ENCODE data around the gene SRGN. TPM values are rescaled to one million over a fixed set of nuclear protein-coding genes. Genes with fewer than 3 reads are reported as not detected.

SRGN gene
- polyA plus RNA-seq, 3 donors, result 1,724 to 3,407 (median 1,859) TPM

GRCh38 chr10:69048103-69048502 is 39.8 kb upstream of the SRGN start:
- 48% methylated on average over 3 of the region's 8 CpGs for WGBS (ENCODE audit: insufficient coverage)
- peaks cover 54% of the 10 kb centered on the region for H3K79me2 ChIP-seq (ENCODE audit: insufficient read depth, low read length)
- H3K4me3 ChIP-seq (replicated peaks in 1 of 3; ENCODE audit: low read depth in 2 of 3, low read length in 3 of 3), result peak overlapping the region in 1 of 3 experiments; percentile 38
- H3K27me3 ChIP-seq (ENCODE audit: control insufficient read depth in 2 of 2, insufficient read depth in 2 of 2, low read length in 2 of 2), result no peaks in the 10 kb centered on the region
- DNase-seq, result peak; percentile 94 to 97 (median 95)
- H3K36me3 ChIP-seq (replicated peaks in 1 of 2; ENCODE audit: control insufficient read depth in 1 of 2, insufficient read depth in 2 of 2, low read length in 2 of 2), result no peaks in the 10 kb centered on the region
- peak overlapping the region; percentile 71 for H3K9ac ChIP-seq (ENCODE audit: insufficient read depth, low read length, poor library complexity, severe bottlenecking)
- H3K27ac Mint-ChIP-seq, result peak overlapping the region; percentile 99 to 100 (median 100)
- H2AFZ ChIP-seq (ENCODE audit: insufficient read depth, low read depth, low read length, poor library complexity, severe bottlenecking), result no peak overlapping the region
- peak overlapping the region; percentile 30 for H3K4me2 ChIP-seq (replicated peaks; ENCODE audit: extremely low read depth, low read length, poor library complexity, severe bottlenecking)
- peaks cover 96 to 100% of the 10 kb centered on the region in 2 donors for H3K4me1 ChIP-seq (ENCODE audit: control insufficient read depth in 1 of 2, insufficient read depth in 2 of 2, low read length in 2 of 2)
- intact Hi-C loops (cut with micrococcal nuclease), result loop anchor here in 1 of 2 donors (5.0 kb wide), 1 partner anchor 36 kb away; no protein-coding TSS in a partner anchor
- peak overlapping the region; percentile 62 to 67 for H3K4me3 Mint-ChIP-seq
- peaks cover 0 to 3% (median 0%) of the 10 kb centered on the region in 7 donors for H3K9me3 Mint-ChIP-seq
- no peaks in the 10 kb centered on the region for H4K20me1 ChIP-seq (ENCODE audit: insufficient read depth, low read length)
- no peak for TF ChIP-seq CTCF (IDR thresholded peaks at IDR 0.05)
- no peaks in the 10 kb centered on the region for H3K9me3 ChIP-seq (replicated peaks in 1 of 2; ENCODE audit: control insufficient read depth in 1 of 2, insufficient read depth in 1 of 2, low read length in 2 of 2)
- H3K27me3 Mint-ChIP-seq (ENCODE audit: low read depth in 3 of 3), result peaks cover 0 to 9% (median 0%) of the 10 kb centered on the region in 3 donors
- H3K4me1 Mint-ChIP-seq, result peaks cover 94% of the 10 kb centered on the region
- H3K36me3 Mint-ChIP-seq, result peaks cover 9 to 12% of the 10 kb centered on the region in 2 donors
- peak overlapping the region; percentile 98 to 100 for H3K27ac ChIP-seq (ENCODE audit: low read depth in 1 of 2, low read length in 2 of 2)

DNA sequence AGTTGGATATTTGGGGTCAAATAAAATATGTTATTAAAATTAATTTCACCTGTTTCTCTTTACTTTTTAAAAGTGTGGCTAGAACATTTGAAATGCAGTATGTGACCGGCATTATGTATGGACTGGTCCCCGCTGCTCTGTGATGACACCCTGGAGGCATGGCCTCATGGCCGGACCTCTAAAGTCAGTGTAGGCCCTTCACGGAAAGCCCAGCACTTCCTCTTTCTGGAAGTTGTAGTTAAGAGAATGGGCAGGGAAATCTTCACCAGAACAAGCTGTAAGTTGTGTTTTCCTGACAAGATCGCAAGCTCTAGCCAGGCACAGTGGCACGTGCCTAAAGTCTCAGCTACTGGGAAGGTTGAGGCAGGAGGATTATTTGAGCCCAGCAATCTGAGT is 38.3 kb upstream of the SRGN start:
- peaks cover 95 to 100% of the 10 kb centered on the region in 2 donors for H3K4me1 ChIP-seq (ENCODE audit: control insufficient read depth in 1 of 2, insufficient read depth in 2 of 2, low read length in 2 of 2)
- peak overlapping the region; percentile 98 to 100 for H3K27ac ChIP-seq (ENCODE audit: low read depth in 1 of 2, low read length in 2 of 2)
- peaks cover 54% of the 10 kb centered on the region for H3K79me2 ChIP-seq (ENCODE audit: insufficient read depth, low read length)
- peaks cover 9 to 12% of the 10 kb centered on the region in 2 donors for H3K36me3 Mint-ChIP-seq
- 8% methylated on average over 5 of the region's 6 CpGs for WGBS (ENCODE audit: insufficient coverage)
- peak; percentile 84 to 92 (median 86) for DNase-seq
- H3K4me2 ChIP-seq (replicated peaks; ENCODE audit: extremely low read depth, low read length, poor library complexity, severe bottlenecking), result no peak overlapping the region
- H3K4me3 Mint-ChIP-seq, result peak overlapping the region; percentile 35 to 48
- no peak overlapping the region for H3K9ac ChIP-seq (ENCODE audit: insufficient read depth, low read length, poor library complexity, severe bottlenecking)
- H3K4me1 Mint-ChIP-seq, result peaks cover 95% of the 10 kb centered on the region
- TF ChIP-seq CTCF (IDR thresholded peaks at IDR 0.05), result no peak
- no peaks in the 10 kb centered on the region for H3K27me3 ChIP-seq (ENCODE audit: control insufficient read depth in 2 of 2, insufficient read depth in 2 of 2, low read length in 2 of 2)
- no peak overlapping the region for H3K4me3 ChIP-seq (replicated peaks in 1 of 3; ENCODE audit: low read depth in 2 of 3, low read length in 3 of 3)
- intact Hi-C loops (cut with micrococcal nuclease), result loop anchor here in 1 of 2 donors (5.0 kb wide), 1 partner anchor 37 kb away; no protein-coding TSS in a partner anchor
- no peak overlapping the region for H2AFZ ChIP-seq (ENCODE audit: insufficient read depth, low read depth, low read length, poor library complexity, severe bottlenecking)
- H4K20me1 ChIP-seq (ENCODE audit: insufficient read depth, low read length), result no peaks in the 10 kb centered on the region
- peaks cover 0 to 3% (median 0%) of the 10 kb centered on the region in 7 donors for H3K9me3 Mint-ChIP-seq
- H3K27me3 Mint-ChIP-seq (ENCODE audit: low read depth in 3 of 3), result peaks cover 0 to 9% (median 0%) of the 10 kb centered on the region in 3 donors
- no peaks in the 10 kb centered on the region for H3K36me3 ChIP-seq (replicated peaks in 1 of 2; ENCODE audit: control insufficient read depth in 1 of 2, insufficient read depth in 2 of 2, low read length in 2 of 2)
- no peaks in the 10 kb centered on the region for H3K9me3 ChIP-seq (replicated peaks in 1 of 2; ENCODE audit: control insufficient read depth in 1 of 2, insufficient read depth in 1 of 2, low read length in 2 of 2)
- peak overlapping the region; percentile 99 to 100 (median 100) for H3K27ac Mint-ChIP-seq

All from CD14-positive monocyte (primary cell).